ENCODE results near the gene IRAG1.

The IRAG1 gene

GRCh38 chr11:10728789-10729472, 35.4 kb upstream of the IRAG1 start:
- DNase-seq (ENCODE audit: low read depth), result no peak
- no peak overlapping the region for H3K4me3 ChIP-seq (ENCODE audit: low read depth, low read length)
- TF ChIP-seq CTCF (IDR thresholded peaks at IDR 0.05; ENCODE audit: control insufficient read depth, extremely low read depth, insufficient read depth), result no peak

GRCh38 chr11:10728154-10728553, 34.6 kb upstream of the IRAG1 start:
- no peak for TF ChIP-seq CTCF (IDR thresholded peaks at IDR 0.05; ENCODE audit: control insufficient read depth, extremely low read depth, insufficient read depth)
- DNase-seq (ENCODE audit: low read depth), result no peak
- H3K4me3 ChIP-seq (ENCODE audit: low read depth, low read length), result no peak overlapping the region

GRCh38 chr11:10727146-10727851, 33.7 kb upstream of the IRAG1 start:
- TF ChIP-seq CTCF (IDR thresholded peaks at IDR 0.05; ENCODE audit: control insufficient read depth, extremely low read depth, insufficient read depth), result no peak
- DNase-seq (ENCODE audit: low read depth), result no peak
- no peak overlapping the region for H3K4me3 ChIP-seq (ENCODE audit: low read depth, low read length)

- no peak overlapping the region for H3K4me3 ChIP-seq (ENCODE audit: low read depth, low read length)
- DNase-seq (ENCODE audit: low read depth), result no peak
- TF ChIP-seq CTCF (IDR thresholded peaks at IDR 0.05; ENCODE audit: control insufficient read depth, extremely low read depth, insufficient read depth), result no peak
These were observed 32.3 kb upstream of the IRAG1 start for GRCh38 chr11:10725907-10726253.

GRCh38 chr11:10725114-10725906, 31.8 kb upstream of the IRAG1 start:
- DNase-seq (ENCODE audit: low read depth), result no peak
- no peak overlapping the region for H3K4me3 ChIP-seq (ENCODE audit: low read depth, low read length)
- TF ChIP-seq CTCF (IDR thresholded peaks at IDR 0.05; ENCODE audit: control insufficient read depth, extremely low read depth, insufficient read depth), result no peak

GRCh38 chr11:10722307-10722706, 28.8 kb upstream of the IRAG1 start:
- no peak for DNase-seq (ENCODE audit: low read depth)
- TF ChIP-seq CTCF (IDR thresholded peaks at IDR 0.05; ENCODE audit: control insufficient read depth, extremely low read depth, insufficient read depth), result no peak
- H3K4me3 ChIP-seq (ENCODE audit: low read depth, low read length), result no peak overlapping the region
